ENCODE results near the gene CYSTM1. TPM values are rescaled to one million over a fixed set of nuclear protein-coding genes. Genes with fewer than 3 reads are reported as not detected.

Gene CYSTM1
- total and polyA plus RNA-seq, 3 donors from 2014 or later: 33.5 to 115 (median 43.6) TPM

GRCh38 chr5:140130949-140131733 is 43.8 kb upstream of the CYSTM1 start:
- no peak for DNase-seq
- intact Hi-C loops (cut with DNase I; ENCODE audit: low total_unique reads): no loop called here

GRCh38 chr5:140131967-140132409 is 43.0 kb upstream of the CYSTM1 start:
- Histone ChIP-seq H3K27ac (no peak overlapping the region), H3K4me3 (no peak overlapping the region), H3K4me1 (no peaks in the 10 kb centered on the region), H3K9me3 (no peaks in the 10 kb centered on the region), H3K27me3 (no peaks in the 10 kb centered on the region), H3K36me3 (ENCODE audit: low read depth, missing control alignments) (no peaks in the 10 kb centered on the region)
- DNase-seq: peak; percentile 14
- 81 to 93% methylated on average over 3 of the region's 3 CpGs for WGBS, 2 donors
- no peak for TF ChIP-seq CTCF (IDR thresholded peaks at IDR 0.05)
- TF ChIP-seq POLR2A (IDR thresholded peaks at IDR 0.05): no peak
- intact Hi-C loops (cut with DNase I; ENCODE audit: low total_unique reads): no loop called here

More at GRCh38 chr5:140130949-140131733, 43.8 kb upstream of the CYSTM1 start:
- H3K36me3 ChIP-seq (ENCODE audit: low read depth, missing control alignments): no peaks in the 10 kb centered on the region
- no peak overlapping the region for H3K27ac ChIP-seq
- H3K27me3 ChIP-seq: no peaks in the 10 kb centered on the region
- no peak overlapping the region for H3K4me3 ChIP-seq
- WGBS, 2 donors: 71 to 73% methylated on average over 5 of the region's 5 CpGs
- TF ChIP-seq POLR2A (IDR thresholded peaks at IDR 0.05): no peak
- no peak for TF ChIP-seq CTCF (IDR thresholded peaks at IDR 0.05)
- no peaks in the 10 kb centered on the region for H3K4me1 ChIP-seq
- no peaks in the 10 kb centered on the region for H3K9me3 ChIP-seq

- DNase-seq: no peak
- intact Hi-C loops (cut with DNase I; ENCODE audit: low total_unique reads): no loop called here
- TF ChIP-seq CTCF (IDR thresholded peaks at IDR 0.05): no peak
- no peak overlapping the region for H3K4me3 ChIP-seq
- H3K9me3 ChIP-seq: no peaks in the 10 kb centered on the region
- WGBS, 2 donors: 89 to 90% methylated on average over 4 of the region's 4 CpGs
- H3K4me1 ChIP-seq: no peaks in the 10 kb centered on the region
- H3K27me3 ChIP-seq: no peaks in the 10 kb centered on the region
- no peaks in the 10 kb centered on the region for H3K36me3 ChIP-seq (ENCODE audit: low read depth, missing control alignments)
- H3K27ac ChIP-seq: no peak overlapping the region
Observed at GRCh38 chr5:140133514-140134167, 41.3 kb upstream of the CYSTM1 start.

- no peaks in the 10 kb centered on the region for H3K4me1 ChIP-seq
- no peak overlapping the region for H3K4me3 ChIP-seq
- no peaks in the 10 kb centered on the region for H3K27me3 ChIP-seq
- WGBS, 2 donors: 92 to 94% methylated on average over 2 of the region's 2 CpGs
- no peaks in the 10 kb centered on the region for H3K9me3 ChIP-seq
- no peak overlapping the region for H3K27ac ChIP-seq
- no peak for DNase-seq
- TF ChIP-seq CTCF (IDR thresholded peaks at IDR 0.05) (no peak), POLR2A (IDR thresholded peaks at IDR 0.05) (no peak)
- intact Hi-C loops (cut with DNase I; ENCODE audit: low total_unique reads): no loop called here
- H3K36me3 ChIP-seq (ENCODE audit: low read depth, missing control alignments): no peaks in the 10 kb centered on the region
Observed at GRCh38 chr5:140134277-140134935, 40.6 kb upstream of the CYSTM1 start.
